ENCODE data around the gene MORC1.
A peak's percentile ranks its signal among the peaks of the same experiment; 100 is the strongest.

The MORC1 gene

GRCh38 chr3:108946292-108947285 is 171.3 kb downstream of the MORC1 start:
- no peak for DNase-seq (ENCODE audit: low spot score)

GRCh38 chr3:108940568-108941263 is 177.2 kb downstream of the MORC1 start:
- no peak for DNase-seq (ENCODE audit: low spot score)

- no peak for DNase-seq (ENCODE audit: low spot score)
Observed at GRCh38 chr3:108940166-108940565, 177.8 kb downstream of the MORC1 start.

GRCh38 chr3:108936924-108937689 is 180.8 kb downstream of the MORC1 start:
- DNase-seq (ENCODE audit: low spot score) = no peak

- no peak for DNase-seq (ENCODE audit: low spot score)
Observed at GRCh38 chr3:108931035-108931434, 186.9 kb downstream of the MORC1 start.

- DNase-seq (ENCODE audit: low spot score) = no peak
Observed at GRCh38 chr3:108918866-108919265, 199.1 kb downstream of the MORC1 start.

- DNase-seq (ENCODE audit: low spot score) = peak; percentile 74
Observed at GRCh38 chr3:108914774-108915641, 202.9 kb downstream of the MORC1 start.

GRCh38 chr3:108909799-108910198 is 208.1 kb downstream of the MORC1 start:
- DNase-seq (ENCODE audit: low spot score) = no peak

Measured in NAMALWA (cell line).